Measurements from ENCODE around the gene RPS16. TPM values are rescaled to one million over a fixed set of nuclear protein-coding genes. Genes with fewer than 3 reads are reported as not detected.

RPS16 gene
- total and polyA plus RNA-seq, 9 donors = 261 to 2,619 (median 2,071) TPM

DNA sequence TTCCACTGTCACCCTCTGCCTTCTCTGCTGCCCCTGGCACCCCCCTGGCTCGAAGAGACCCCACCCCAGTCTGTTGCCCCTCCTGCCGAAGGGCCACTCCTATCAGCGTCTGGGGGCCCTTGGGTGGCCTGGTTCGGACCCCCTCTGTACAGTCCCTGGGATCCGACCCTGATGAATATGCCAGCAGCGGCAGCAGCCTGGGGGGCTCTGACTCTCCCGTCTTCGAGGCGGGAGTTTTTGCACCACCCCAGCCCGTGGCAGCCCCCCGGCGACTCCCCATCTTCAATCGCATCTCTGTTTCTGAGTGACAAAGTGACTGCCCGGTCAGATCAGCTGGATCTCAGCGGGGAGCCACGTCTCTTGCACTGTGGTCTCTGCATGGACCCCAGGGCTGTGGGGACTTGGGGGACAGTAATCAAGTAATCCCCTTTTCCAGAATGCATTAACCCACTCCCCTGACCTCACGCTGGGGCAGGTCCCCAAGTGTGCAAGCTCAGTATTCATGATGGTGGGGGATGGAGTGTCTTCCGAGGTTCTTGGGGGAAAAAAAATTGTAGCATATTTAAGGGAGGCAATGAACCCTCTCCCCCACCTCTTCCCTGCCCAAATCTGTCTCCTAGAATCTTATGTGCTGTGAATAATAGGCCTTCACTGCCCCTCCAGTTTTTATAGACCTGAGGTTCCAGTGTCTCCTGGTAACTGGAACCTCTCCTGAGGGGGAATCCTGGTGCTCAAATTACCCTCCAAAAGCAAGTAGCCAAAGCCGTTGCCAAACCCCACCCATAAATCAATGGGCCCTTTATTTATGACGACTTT is 27.1 kb downstream of the RPS16 start:
- Histone ChIP-seq H3K4me3 (ENCODE audit: low read length) (peak overlapping the region; percentile 91), H3K4me1 (ENCODE audit: control insufficient read depth, insufficient read depth, low read length) (peaks cover 57% of the 10 kb centered on the region), H3K9me3 (replicated peaks; ENCODE audit: control insufficient read depth, low read depth, low read length) (no peaks in the 10 kb centered on the region), H3K27ac (ENCODE audit: low read length) (peak overlapping the region; percentile 99), H3K36me3 (ENCODE audit: control insufficient read depth, insufficient read depth, low read length) (peaks cover 16% of the 10 kb centered on the region), H3K27me3 (ENCODE audit: control insufficient read depth, insufficient read depth, low read length) (no peaks in the 10 kb centered on the region)
- 60% methylated on average over 5 of the region's 20 CpGs for WGBS (ENCODE audit: insufficient coverage)
- peak; percentile 75 for DNase-seq

DNA sequence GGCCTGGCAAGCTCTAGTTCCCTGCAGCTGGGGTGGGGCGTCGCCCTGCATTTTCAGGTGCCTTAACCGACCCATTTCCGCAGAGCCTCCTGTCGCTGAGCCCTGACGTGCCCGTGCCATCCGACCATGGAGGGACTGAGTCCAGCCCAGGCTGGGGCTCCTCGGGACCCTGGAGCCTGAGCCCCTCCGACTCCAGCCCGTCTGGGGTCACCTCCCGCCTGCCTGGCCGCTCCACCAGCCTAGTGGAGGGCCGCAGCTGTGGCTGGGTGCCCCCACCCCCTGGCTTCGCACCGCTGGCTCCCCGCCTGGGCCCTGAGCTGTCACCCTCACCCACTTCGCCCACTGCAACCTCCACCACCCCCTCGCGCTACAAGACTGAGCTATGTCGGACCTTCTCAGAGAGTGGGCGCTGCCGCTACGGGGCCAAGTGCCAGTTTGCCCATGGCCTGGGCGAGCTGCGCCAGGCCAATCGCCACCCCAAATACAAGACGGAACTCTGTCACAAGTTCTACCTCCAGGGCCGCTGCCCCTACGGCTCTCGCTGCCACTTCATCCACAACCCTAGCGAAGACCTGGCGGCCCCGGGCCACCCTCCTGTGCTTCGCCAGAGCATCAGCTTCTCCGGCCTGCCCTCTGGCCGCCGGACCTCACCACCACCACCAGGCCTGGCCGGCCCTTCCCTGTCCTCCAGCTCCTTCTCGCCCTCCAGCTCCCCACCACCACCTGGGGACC is 27.9 kb downstream of the RPS16 start:
- Histone ChIP-seq H3K9me3 (replicated peaks; ENCODE audit: control insufficient read depth, low read depth, low read length) (no peaks in the 10 kb centered on the region), H3K4me3 (ENCODE audit: low read length) (peak overlapping the region; percentile 91), H3K36me3 (ENCODE audit: control insufficient read depth, insufficient read depth, low read length) (peaks cover 16% of the 10 kb centered on the region), H3K27me3 (ENCODE audit: control insufficient read depth, insufficient read depth, low read length) (no peaks in the 10 kb centered on the region), H3K4me1 (ENCODE audit: control insufficient read depth, insufficient read depth, low read length) (peaks cover 65% of the 10 kb centered on the region), H3K27ac (ENCODE audit: low read length) (peak overlapping the region; percentile 99)
- no peak for DNase-seq
- 43% methylated on average over 40 of the region's 40 CpGs for WGBS (ENCODE audit: insufficient coverage)

DNA sequence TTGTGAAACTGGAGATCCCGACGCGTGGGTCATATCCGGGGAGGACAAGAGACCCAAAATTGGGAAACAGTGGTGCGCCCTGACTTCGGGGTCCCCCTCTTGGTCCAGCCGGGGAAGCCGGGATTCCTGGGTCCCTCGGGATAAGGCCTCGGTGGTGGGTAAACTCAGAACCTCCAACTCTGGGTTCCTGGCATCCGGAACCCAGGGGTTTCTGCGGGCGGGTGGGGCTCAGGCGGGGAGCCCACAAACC is 28.4 kb downstream of the RPS16 start:
- no peak for DNase-seq
- no peaks in the 10 kb centered on the region for H3K27me3 ChIP-seq (ENCODE audit: control insufficient read depth, insufficient read depth, low read length)
- H3K4me1 ChIP-seq (ENCODE audit: control insufficient read depth, insufficient read depth, low read length) = peaks cover 68% of the 10 kb centered on the region
- 2% methylated on average over 14 of the region's 14 CpGs for WGBS (ENCODE audit: insufficient coverage)
- peak overlapping the region; percentile 91 for H3K4me3 ChIP-seq (ENCODE audit: low read length)
- H3K27ac ChIP-seq (ENCODE audit: low read length) = peak overlapping the region; percentile 99
- no peaks in the 10 kb centered on the region for H3K9me3 ChIP-seq (replicated peaks; ENCODE audit: control insufficient read depth, low read depth, low read length)
- peaks cover 16% of the 10 kb centered on the region for H3K36me3 ChIP-seq (ENCODE audit: control insufficient read depth, insufficient read depth, low read length)

DNA sequence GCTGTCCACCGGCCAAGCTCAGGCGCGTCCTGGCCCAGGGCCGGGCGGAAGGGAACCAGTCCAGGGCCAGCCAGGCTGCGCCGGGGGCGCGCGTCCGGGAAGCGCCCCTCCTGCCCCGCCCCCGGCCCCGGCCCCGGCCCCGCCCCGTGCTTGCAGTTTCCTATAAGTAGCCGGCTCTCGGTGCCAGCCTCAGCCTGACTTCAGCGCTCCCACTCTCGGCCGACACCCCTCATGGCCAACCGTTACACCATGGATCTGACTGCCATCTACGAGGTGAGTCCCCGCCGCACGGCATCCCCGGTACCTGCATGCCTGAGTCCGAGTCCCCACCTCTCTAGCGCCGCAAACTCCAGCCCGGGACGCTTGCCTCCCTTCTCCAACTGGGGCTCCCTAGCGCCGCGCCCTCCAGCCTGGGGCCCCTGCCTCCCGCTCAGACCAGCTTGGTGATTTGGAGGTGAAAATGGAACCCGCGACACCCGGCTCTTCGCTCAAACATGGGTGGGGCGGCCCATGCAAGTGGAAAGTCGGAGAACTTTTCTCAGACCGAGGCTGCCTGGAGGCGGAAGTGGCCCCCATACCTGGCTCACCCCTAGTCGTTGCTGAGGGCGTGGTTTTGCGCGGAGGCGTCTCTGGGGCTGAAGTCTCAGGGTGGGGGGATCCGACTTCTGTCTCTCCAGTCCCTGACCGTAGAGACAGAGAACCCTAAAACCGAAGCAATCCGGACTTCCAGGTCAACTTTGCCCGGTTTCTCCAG is 28.9 kb downstream of the RPS16 start, which contains the start of gene ZFP36:
TSS of gene ZFP36 (plus strand) at position 192 of the 754 bp plus-strand sequence. CDS start at position 250, 58 bp downstream.
- Histone ChIP-seq H3K27me3 (ENCODE audit: control insufficient read depth, insufficient read depth, low read length) (no peaks in the 10 kb centered on the region), H3K4me1 (ENCODE audit: control insufficient read depth, insufficient read depth, low read length) (peaks cover 73% of the 10 kb centered on the region), H3K27ac (ENCODE audit: low read length) (peak within 1 kb of the TSS; percentile 100), H3K9me3 (replicated peaks; ENCODE audit: control insufficient read depth, low read depth, low read length) (no peaks in the 10 kb centered on the region), H3K4me3 (ENCODE audit: low read length) (peak within 1 kb of the TSS; percentile 91), H3K36me3 (ENCODE audit: control insufficient read depth, insufficient read depth, low read length) (peaks cover 16% of the 10 kb centered on the region)
- WGBS (ENCODE audit: insufficient coverage) = under 1% methylated on average over 53 of the region's 56 CpGs
- peak; percentile 92 for DNase-seq

DNA sequence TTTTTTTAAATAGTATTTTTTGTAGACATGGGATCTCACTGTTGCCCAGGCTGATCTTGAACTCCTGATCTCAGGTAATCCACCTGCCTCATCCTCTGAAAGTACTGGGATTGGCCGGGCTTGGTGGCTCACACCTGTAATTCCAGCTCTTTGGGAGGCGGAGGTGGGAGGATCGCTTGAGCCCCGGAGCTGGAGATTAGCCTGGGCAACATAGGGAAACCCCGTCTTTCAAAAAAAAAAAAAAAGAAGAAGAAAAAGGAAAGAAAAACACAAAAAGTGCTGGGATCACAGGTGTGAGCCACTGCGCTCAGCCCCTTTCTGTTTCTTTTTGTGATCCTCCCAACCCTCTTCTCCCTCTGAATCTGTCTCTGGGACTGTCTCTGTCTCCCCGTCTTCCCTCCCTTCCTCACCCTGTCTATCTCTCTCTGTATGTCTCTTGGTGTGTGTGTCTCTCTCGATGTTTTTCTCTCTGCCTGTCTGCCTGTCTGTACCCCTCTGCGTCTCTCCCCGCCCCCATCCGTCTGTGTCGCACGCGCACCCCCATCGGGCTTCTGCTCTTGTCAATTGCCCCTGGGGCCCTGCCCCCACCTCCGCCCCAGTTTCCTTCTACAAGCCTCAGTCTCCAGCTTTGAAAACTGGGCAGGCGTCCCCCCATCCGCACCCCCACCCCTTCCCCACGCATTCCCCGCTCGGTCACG is 29.6 kb downstream of the RPS16 start:
- H3K27me3 ChIP-seq (ENCODE audit: control insufficient read depth, insufficient read depth, low read length) = no peaks in the 10 kb centered on the region
- WGBS (ENCODE audit: insufficient coverage) = 14% methylated on average over 17 of the region's 22 CpGs
- peak overlapping the region; percentile 54 for H3K4me3 ChIP-seq (ENCODE audit: low read length)
- H3K9me3 ChIP-seq (replicated peaks; ENCODE audit: control insufficient read depth, low read depth, low read length) = no peaks in the 10 kb centered on the region
- H3K4me1 ChIP-seq (ENCODE audit: control insufficient read depth, insufficient read depth, low read length) = peaks cover 72% of the 10 kb centered on the region
- peak overlapping the region; percentile 100 for H3K27ac ChIP-seq (ENCODE audit: low read length)
- H3K36me3 ChIP-seq (ENCODE audit: control insufficient read depth, insufficient read depth, low read length) = peaks cover 16% of the 10 kb centered on the region
- no peak for DNase-seq

DNA sequence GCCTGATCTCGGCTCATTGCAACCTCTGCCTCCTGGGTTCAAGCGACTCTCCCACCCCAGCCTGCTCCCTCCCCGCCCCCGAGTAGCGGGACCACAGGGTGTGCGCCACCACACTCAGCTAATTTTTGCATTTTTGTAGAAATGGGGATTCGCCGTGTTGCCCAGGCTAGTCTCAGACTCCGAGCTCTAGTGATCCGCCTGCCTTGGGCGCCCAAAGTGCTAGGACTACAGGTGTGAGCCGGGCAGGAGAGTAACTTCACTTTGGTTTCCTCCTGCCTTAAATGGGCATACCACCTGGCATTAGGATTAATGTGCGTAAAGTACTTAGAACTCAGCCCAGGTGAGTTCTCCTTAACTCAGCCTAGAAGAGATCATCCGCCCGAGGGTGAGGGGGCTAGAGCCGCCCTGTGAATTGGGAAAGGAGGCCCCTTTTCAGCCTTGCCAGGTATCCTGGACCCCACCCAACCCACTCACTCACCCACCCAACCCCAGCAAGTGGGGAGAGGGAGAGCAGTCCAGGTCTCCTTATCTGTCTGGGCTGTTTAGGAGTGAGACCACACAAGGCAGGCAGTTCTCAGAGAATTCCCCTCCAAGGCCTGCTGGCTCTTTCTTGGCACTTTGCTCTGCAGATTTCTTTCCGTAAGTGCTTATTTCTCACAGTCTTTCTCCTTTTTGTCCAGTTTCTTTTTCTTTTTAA is 30.3 kb downstream of the RPS16 start:
- no peak overlapping the region for H3K4me3 ChIP-seq (ENCODE audit: low read length)

DNA sequence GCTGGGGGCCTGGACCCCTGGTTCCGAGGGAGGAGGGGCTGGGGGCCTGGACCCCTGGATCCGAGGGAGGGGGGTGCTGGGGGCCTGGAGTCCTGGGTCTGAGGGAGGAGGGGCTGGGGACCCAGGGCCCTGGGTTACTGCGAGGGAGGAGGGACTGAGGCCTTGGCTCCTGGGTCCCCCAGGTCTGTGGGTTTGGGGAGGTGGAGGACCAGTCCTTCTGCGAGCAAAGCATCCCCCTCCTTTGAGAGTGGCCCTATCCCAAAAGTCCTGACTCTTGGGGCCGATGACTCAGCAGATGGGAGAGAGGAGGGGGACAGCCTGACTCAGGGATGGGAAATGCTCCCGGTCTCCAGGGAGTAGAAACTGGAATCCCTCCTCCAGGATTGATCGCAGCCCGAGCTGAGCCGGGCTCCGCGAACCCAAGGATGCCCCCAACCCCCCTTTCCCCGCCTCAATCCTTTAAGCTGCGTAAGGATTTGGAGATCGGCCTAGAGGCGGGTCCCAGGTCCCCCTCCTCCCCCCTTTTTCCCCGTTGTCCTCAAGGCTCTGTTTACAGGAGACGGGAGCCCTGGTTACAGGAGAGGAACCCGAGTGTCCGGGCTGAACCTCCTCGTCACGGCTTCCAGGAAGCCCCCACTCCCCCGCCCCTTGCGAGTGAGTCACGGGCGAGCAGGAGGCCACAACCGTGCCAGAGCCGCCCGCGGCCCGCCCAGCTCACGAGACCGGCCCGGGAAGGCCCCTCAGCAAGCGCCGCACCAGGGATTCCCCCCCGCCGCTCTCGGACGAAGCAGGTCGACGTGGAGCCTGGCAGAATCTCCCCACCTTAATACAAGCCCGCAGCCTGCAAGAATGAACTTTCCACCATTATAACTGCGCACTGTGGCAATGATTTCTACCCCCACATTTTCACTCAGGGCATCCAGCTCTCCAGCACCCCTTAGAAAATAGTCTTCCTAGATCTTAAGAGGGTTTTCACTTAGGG is 32.1 kb downstream of the RPS16 start:
- peaks cover 53% of the 10 kb centered on the region for H3K4me1 ChIP-seq (ENCODE audit: control insufficient read depth, insufficient read depth, low read length)
- 1% methylated on average over 26 of the region's 43 CpGs for WGBS (ENCODE audit: insufficient coverage)
- no peaks in the 10 kb centered on the region for H3K27me3 ChIP-seq (ENCODE audit: control insufficient read depth, insufficient read depth, low read length)
- H3K27ac ChIP-seq (ENCODE audit: low read length) = peak overlapping the region; percentile 100
- H3K9me3 ChIP-seq (replicated peaks; ENCODE audit: control insufficient read depth, low read depth, low read length) = no peaks in the 10 kb centered on the region
- H3K4me3 ChIP-seq (ENCODE audit: low read length) = peak overlapping the region; percentile 58
- DNase-seq = peak; percentile 99
- H3K36me3 ChIP-seq (ENCODE audit: control insufficient read depth, insufficient read depth, low read length) = peaks cover 15% of the 10 kb centered on the region

More for the DNA sequence above, 30.3 kb downstream of the RPS16 start:
- WGBS (ENCODE audit: insufficient coverage) = 85% methylated on average over 8 of the region's 17 CpGs
- Histone ChIP-seq H3K9me3 (replicated peaks; ENCODE audit: control insufficient read depth, low read depth, low read length) (no peaks in the 10 kb centered on the region), H3K36me3 (ENCODE audit: control insufficient read depth, insufficient read depth, low read length) (peaks cover 16% of the 10 kb centered on the region), H3K27ac (ENCODE audit: low read length) (peak overlapping the region; percentile 100), H3K4me1 (ENCODE audit: control insufficient read depth, insufficient read depth, low read length) (peaks cover 68% of the 10 kb centered on the region), H3K27me3 (ENCODE audit: control insufficient read depth, insufficient read depth, low read length) (no peaks in the 10 kb centered on the region)
- DNase-seq = no peak

DNA sequence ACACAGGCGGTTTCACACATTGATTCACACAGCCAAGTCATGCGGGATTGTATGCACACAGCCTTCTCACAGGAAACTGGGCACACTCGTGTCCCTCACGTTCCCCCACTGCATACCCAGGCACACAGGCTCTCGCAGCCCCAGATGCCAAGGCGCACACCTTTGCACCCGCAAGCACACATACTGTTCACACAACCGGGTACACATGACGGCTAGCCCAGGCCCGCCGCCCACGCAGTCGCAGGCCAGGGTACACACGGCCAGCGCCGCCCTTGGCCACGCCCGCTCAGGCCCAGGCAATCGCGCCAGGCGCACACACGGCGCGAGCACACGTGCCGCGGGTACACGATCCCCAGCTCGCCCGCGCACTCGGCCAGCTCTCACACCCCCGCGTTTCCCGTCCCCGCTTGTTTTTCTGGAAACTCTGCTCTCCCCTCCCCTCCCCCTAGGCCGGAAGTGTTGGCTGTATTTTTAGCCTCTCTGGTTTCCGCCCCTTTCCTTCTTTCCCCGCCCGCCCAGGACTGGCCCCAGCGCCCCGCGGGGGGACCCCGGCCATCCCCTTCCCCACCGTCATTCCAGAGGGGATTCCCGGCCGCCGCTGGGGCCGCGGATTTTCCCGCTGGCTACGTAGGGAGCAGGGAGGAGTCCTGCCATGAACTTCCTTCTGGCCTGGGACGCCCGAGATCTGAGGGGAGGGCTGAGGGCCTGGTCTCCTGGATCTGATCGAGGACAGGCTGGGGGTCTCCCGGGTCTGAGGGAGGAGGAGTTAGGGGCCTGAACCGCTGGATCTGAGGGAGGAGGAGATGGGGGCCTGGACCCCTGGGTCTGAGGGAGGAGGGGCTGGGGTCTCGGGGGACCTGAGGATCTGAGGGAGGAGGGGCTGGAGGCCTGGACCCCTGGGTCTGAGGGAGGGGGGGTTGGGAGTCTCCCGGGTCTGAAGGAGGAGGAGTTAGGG is 33.1 kb downstream of the RPS16 start:
- Histone ChIP-seq H3K27ac (ENCODE audit: low read length) (peak overlapping the region; percentile 100), H3K4me1 (ENCODE audit: control insufficient read depth, insufficient read depth, low read length) (peaks cover 50% of the 10 kb centered on the region), H3K4me3 (ENCODE audit: low read length) (peak overlapping the region; percentile 58), H3K27me3 (ENCODE audit: control insufficient read depth, insufficient read depth, low read length) (no peaks in the 10 kb centered on the region), H3K9me3 (replicated peaks; ENCODE audit: control insufficient read depth, low read depth, low read length) (no peaks in the 10 kb centered on the region), H3K36me3 (ENCODE audit: control insufficient read depth, insufficient read depth, low read length) (peaks cover 8% of the 10 kb centered on the region)
- DNase-seq = peak; percentile 98
- WGBS (ENCODE audit: insufficient coverage) = 2% methylated on average over 41 of the region's 59 CpGs
